NCI-H82 (cell line): ENCODE measurements around the gene LIX1.
"Not testable (repeated sequence)": the region's sequence is repeated elsewhere in the genome, so short reads cannot be mapped to it uniquely, and the experiment has no call there.

Experiments
- DNase-seq: peaks from one replicate; lab custom pipeline; 2025; lab: John Stamatoyannopoulos, UW

LIX1 gene

GRCh38 chr5:97141539-97141938 is 872 bp downstream of the LIX1 start:
- DNase-seq: no peak

GRCh38 chr5:97141031-97141430 is 1.4 kb downstream of the LIX1 start:
- no peak for DNase-seq

- not testable (repeated sequence) for DNase-seq
Observed at GRCh38 chr5:97140250-97140649, 2.2 kb downstream of the LIX1 start.

GRCh38 chr5:97136475-97136874 is 5.9 kb downstream of the LIX1 start:
- no peak for DNase-seq

- no peak for DNase-seq
Observed at GRCh38 chr5:97135868-97136267, 6.5 kb downstream of the LIX1 start.

- no peak for DNase-seq
Observed at GRCh38 chr5:97134634-97135033, 7.8 kb downstream of the LIX1 start.

GRCh38 chr5:97133101-97133500 is 9.3 kb downstream of the LIX1 start:
- DNase-seq: no peak

GRCh38 chr5:97131921-97132320 is 10.5 kb downstream of the LIX1 start:
- DNase-seq: peak; percentile 6

GRCh38 chr5:97131139-97131710 is 11.2 kb downstream of the LIX1 start:
- no peak for DNase-seq

GRCh38 chr5:97127727-97128126 is 14.7 kb downstream of the LIX1 start:
- no peak for DNase-seq

GRCh38 chr5:97125125-97125683 is 17.2 kb downstream of the LIX1 start:
- DNase-seq: peak; percentile 9

GRCh38 chr5:97124335-97124734 is 18.1 kb downstream of the LIX1 start:
- no peak for DNase-seq

GRCh38 chr5:97121848-97122247 is 20.6 kb downstream of the LIX1 start:
- DNase-seq: no peak

- DNase-seq: no peak
Observed at GRCh38 chr5:97120195-97120594, 22.2 kb downstream of the LIX1 start.

GRCh38 chr5:97119007-97119390 is 23.4 kb downstream of the LIX1 start:
- DNase-seq: no peak

GRCh38 chr5:97118261-97119006 is 24.0 kb downstream of the LIX1 start:
- DNase-seq: no peak

GRCh38 chr5:97115932-97116331 is 26.5 kb downstream of the LIX1 start:
- DNase-seq: no peak

- DNase-seq: no peak
Observed at GRCh38 chr5:97112230-97112629, 30.2 kb downstream of the LIX1 start.

- no peak for DNase-seq
Observed at GRCh38 chr5:97111616-97112015, 30.8 kb downstream of the LIX1 start.

- no peak for DNase-seq
Observed at GRCh38 chr5:97111004-97111403, 31.4 kb downstream of the LIX1 start.

- DNase-seq: no peak
Observed at GRCh38 chr5:97107318-97107717, 35.1 kb downstream of the LIX1 start.

GRCh38 chr5:97106216-97106581 is 36.2 kb downstream of the LIX1 start:
- DNase-seq: no peak

- no peak for DNase-seq
Observed at GRCh38 chr5:97105501-97106215, 36.8 kb downstream of the LIX1 start.
